HG03108 (cell line): ENCODE data around the gene ZNF3.
"Not testable (repeated sequence)": the region's sequence is repeated elsewhere in the genome, so short reads cannot be mapped to it uniquely, and the experiment has no call there.

Experiments used
- ATAC-seq: cut with Tn5 transposase; IDR thresholded peaks from one replicate; pipeline ENCODE4 v1.9.1; 2021; ENCODE audit warnings: moderate library complexity; ENCODE audit not compliant: unreplicated experiment

Gene ZNF3

GRCh38 chr7:100081535-100082102 lies at the start of gene ZNF3:
Gene ZNF3, minus strand, starts transcription at chr7:100081723. Its CDS starts 4,366 bp downstream, at chr7:100077357.
- ATAC-seq, result peak; percentile 82

- no peak for ATAC-seq
Observed at GRCh38 chr7:100130608-100131453, 49.3 kb upstream of the ZNF3 start.

GRCh38 chr7:100130220-100130607 lies 48.7 kb upstream of the ZNF3 start:
- not testable (repeated sequence) for ATAC-seq

GRCh38 chr7:100128637-100128963 lies 47.1 kb upstream of the ZNF3 start:
- no peak for ATAC-seq

GRCh38 chr7:100127866-100128636 lies 46.5 kb upstream of the ZNF3 start:
- peak; percentile 1 for ATAC-seq

- ATAC-seq, result peak; percentile 50
Observed at GRCh38 chr7:100126931-100127865, 45.7 kb upstream of the ZNF3 start, which contains the start of gene MBLAC1. Gene MBLAC1, plus strand, starts transcription at chr7:100126967. Its CDS starts 429 bp downstream, at chr7:100127396.

- no peak for ATAC-seq
Observed at GRCh38 chr7:100126239-100126930, 44.9 kb upstream of the ZNF3 start.

- no peak for ATAC-seq
Observed at GRCh38 chr7:100124301-100125230, 43.0 kb upstream of the ZNF3 start.

GRCh38 chr7:100122568-100122967 lies 41.0 kb upstream of the ZNF3 start:
- no peak for ATAC-seq

GRCh38 chr7:100122067-100122466 lies 40.5 kb upstream of the ZNF3 start:
- no peak for ATAC-seq

GRCh38 chr7:100120733-100121036 lies 39.2 kb upstream of the ZNF3 start:
- ATAC-seq, result no peak

- peak; percentile 29 for ATAC-seq
Observed at GRCh38 chr7:100119970-100120732, 38.6 kb upstream of the ZNF3 start.

GRCh38 chr7:100119072-100119969 lies 37.8 kb upstream of the ZNF3 start, which contains the start of the genes CNPY4 and TAF6:
Gene CNPY4, plus strand, starts transcription at chr7:100119634. Its CDS starts 111 bp downstream, at chr7:100119745.
Gene TAF6, minus strand, starts transcription at chr7:100119358. Its CDS starts 5,149 bp downstream, at chr7:100114209.
- peak; percentile 62 for ATAC-seq

- ATAC-seq, result no peak
Observed at GRCh38 chr7:100118388-100119071, 37.0 kb upstream of the ZNF3 start.

GRCh38 chr7:100115026-100115425 lies 33.5 kb upstream of the ZNF3 start:
- ATAC-seq, result no peak

- no peak for ATAC-seq
Observed at GRCh38 chr7:100111914-100112313, 30.4 kb upstream of the ZNF3 start.

GRCh38 chr7:100111156-100111555 lies 29.6 kb upstream of the ZNF3 start:
- ATAC-seq, result no peak
